Testis (tissue), 2 donors: ENCODE data around the gene ARTN.

Experiments
- CTCF ChIP-seq, 3 experiments: fragments of 450-650 bp in 2 of 3; fragments of 200-600 bp in 1 of 3; sonication (generic) in 1 of 3; IDR thresholded peaks; one replicate each; pipeline ENCODE4 v1.5.1; 2016 to 2019; ENCODE audit warnings: antibody characterized with exemption in 3 of 3, mild to moderate bottlenecking in 2 of 3, moderate library complexity in 1 of 3
- POLR2A ChIP-seq: fragments of 450-650 bp; IDR thresholded peaks from one replicate; pipeline ENCODE4 v1.6.1; 2017; ENCODE audit warnings: antibody characterized with exemption, mild to moderate bottlenecking, moderate library complexity

DNA sequence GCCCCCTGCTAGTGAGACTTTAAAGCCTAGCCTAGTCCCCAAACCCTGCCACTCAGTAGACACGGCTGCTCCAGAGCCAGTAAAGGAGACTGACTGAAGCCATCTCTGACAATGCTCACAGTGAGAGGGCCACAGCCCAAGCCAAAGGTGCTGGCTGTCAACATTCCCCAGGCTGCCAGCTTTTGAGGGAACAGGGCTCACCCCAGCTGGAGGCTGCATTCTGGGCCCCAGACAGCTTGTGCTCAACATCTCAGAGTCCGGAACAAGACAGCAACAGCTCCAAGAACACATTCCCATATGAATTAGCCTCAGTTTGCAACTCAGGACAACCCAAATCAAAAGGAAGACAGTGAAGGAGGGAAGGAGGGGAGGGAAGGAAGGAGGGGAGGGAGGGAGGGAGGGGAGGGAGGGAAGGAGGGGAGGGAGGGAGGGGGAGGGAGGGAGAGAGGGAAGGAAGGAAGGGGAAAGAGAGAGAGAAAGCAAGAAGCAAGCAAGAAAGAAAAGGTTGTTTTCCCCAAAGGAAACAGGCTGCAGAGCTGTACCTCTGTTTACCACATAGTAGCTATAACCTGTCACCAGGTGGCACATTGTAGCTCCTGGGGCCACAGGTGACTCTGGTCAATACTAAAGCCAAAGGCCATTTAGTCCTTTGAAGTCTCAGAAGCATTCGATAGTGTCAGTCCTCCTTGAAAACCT is 5.4 kb downstream of the ARTN start:
- no peak for TF ChIP-seq CTCF (IDR thresholded peaks at IDR 0.05)
- TF ChIP-seq POLR2A = no peak
